SK-N-SH (cell line): ENCODE results near the gene COPZ1. TPM values are rescaled to one million over a fixed set of nuclear protein-coding genes. Genes with fewer than 3 reads are reported as not detected.

Source experiments
- CTCF ChIA-PET: fragments of 300-600, 350-600 bp; formaldehyde crosslinking; extraction: SDS; loops from one replicate; lab custom pipeline; 2021; lab: Yijun Ruan, JAX
- POLR2A ChIA-PET: fragments of 350-600 bp; sonication (Branson Sonifier 250); formaldehyde crosslinking; extraction: SDS; loops from one replicate; lab custom pipeline; 2020; ENCODE audit warnings: antibody characterized with exemption, inconsistent platforms; lab: Yijun Ruan, JAX
- DNase-seq: peaks from one replicate; pipeline ENCODE4 v3.0.0; 2012
- H2AFZ ChIP-seq: fragments of 200-600 bp; sonication (generic); 2 replicates; pipeline ENCODE4 v1.8.1; 2016; ENCODE audit warnings: antibody characterized with exemption, mild to moderate bottlenecking, low read depth
- H3F3A ChIP-seq: fragments of 200-600 bp; sonication (generic); replicated peaks from 2 replicates; pipeline ENCODE3; 2016; ENCODE audit warnings: antibody characterized with exemption, mild to moderate bottlenecking; ENCODE audit not compliant: insufficient read depth
- H3K27ac ChIP-seq, 2 experiments: fragments of 200-500 bp in 1 of 2; fragments of 200-600 bp in 1 of 2; sonication (Bioruptor generic) in 1 of 2; sonication (generic), shearing (Covaris generic) in 1 of 2; 2 replicates each; pipeline versions ENCODE4 v1.5.1 to v1.6.1; 2014 to 2016; ENCODE audit warnings: low read depth in 2 of 2, inconsistent platforms in 1 of 2, low read length in 1 of 2, mild to moderate bottlenecking in 1 of 2, mixed read lengths in 1 of 2
- H3K27me3 ChIP-seq: fragments of 200-600 bp; sonication (generic), shearing (Covaris generic); 2 replicates; pipeline ENCODE4 v1.6.1; 2016; ENCODE audit warnings: mixed run types; ENCODE audit not compliant: insufficient read depth
- H3K36me3 ChIP-seq, 2 experiments: fragments of 200-500 bp in 1 of 2; fragments of 200-600 bp in 1 of 2; sonication (Bioruptor generic) in 1 of 2; sonication (generic) in 1 of 2; replicated peaks in 1 of 2; 2 replicates each; pipeline versions ENCODE3 to v1.5.1; 2014 to 2016; ENCODE audit warnings: low read length in 1 of 2, mild to moderate bottlenecking in 1 of 2; ENCODE audit not compliant: insufficient read depth in 2 of 2, control insufficient read depth in 1 of 2
- H3K4me1 ChIP-seq, 2 experiments: fragments of 200-500 bp in 1 of 2; fragments of 200-600 bp in 1 of 2; sonication (Bioruptor generic) in 1 of 2; sonication (generic), shearing (Covaris generic) in 1 of 2; 2 replicates each; pipeline versions ENCODE4 v1.5.1 to v1.6.1; 2014 to 2016; ENCODE audit warnings: low read depth in 1 of 2, low read length in 1 of 2, mixed run types in 1 of 2; ENCODE audit not compliant: insufficient read depth in 2 of 2, control insufficient read depth in 1 of 2
- H3K4me2 ChIP-seq: fragments of 200-600 bp; sonication (generic), shearing (Covaris generic); 2 replicates; pipeline ENCODE4 v1.6.1; 2017; ENCODE audit warnings: mixed run types
- H3K4me3 ChIP-seq, 2 experiments: fragments of 200-500 bp in 1 of 2; fragments of 200-600 bp in 1 of 2; sonication (Bioruptor generic) in 1 of 2; sonication (generic), shearing (Covaris generic) in 1 of 2; 2 replicates each; pipeline versions ENCODE4 v1.5.1 to v1.8.1; 2014 to 2016; ENCODE audit warnings: low read depth in 2 of 2, inconsistent platforms in 1 of 2, low read length in 1 of 2, mild to moderate bottlenecking in 1 of 2, mixed read lengths in 1 of 2, moderate library complexity in 1 of 2
- H3K79me2 ChIP-seq: fragments of 200-600 bp; sonication (generic); 2 replicates; pipeline ENCODE4 v1.8.1; 2017; ENCODE audit warnings: mild to moderate bottlenecking; ENCODE audit not compliant: insufficient read depth
- H3K9ac ChIP-seq: fragments of 200-600 bp; sonication (generic); 2 replicates; pipeline ENCODE4 v1.6.1; 2017; ENCODE audit warnings: mixed run types
- H3K9me2 ChIP-seq: fragments of 200-600 bp; sonication (generic); 2 replicates; pipeline ENCODE4 v1.6.1; 2017; ENCODE audit warnings: mixed run types
- H3K9me3 ChIP-seq: fragments of 200-600 bp; sonication (generic); 2 replicates; pipeline ENCODE4 v1.6.1; 2017; ENCODE audit warnings: mixed run types, mild to moderate bottlenecking, moderate library complexity
- H4K20me1 ChIP-seq: fragments of 200-600 bp; sonication (generic); 2 replicates; pipeline ENCODE4 v1.6.1; 2017; ENCODE audit warnings: mild to moderate bottlenecking, mixed run types; ENCODE audit not compliant: insufficient read depth
- EZH2phosphoT487 ChIP-seq: fragments of 200-600 bp; sonication (generic); IDR thresholded peaks from 2 replicates; pipeline ENCODE4 v1.6.1; 2017; ENCODE audit warnings: low read depth, mixed run types, mild to moderate bottlenecking, antibody characterized with exemption, moderate library complexity, borderline replicate concordance
- FOXM1 ChIP-seq: IDR thresholded peaks from 2 replicates; pipeline ENCODE4 v1.4.0; 2012; ENCODE audit warnings: low read depth, mild to moderate bottlenecking
- GABPA ChIP-seq: IDR thresholded peaks from 2 replicates; pipeline ENCODE4 v1.4.0; 2012; ENCODE audit warnings: low read depth, mild to moderate bottlenecking
- MEF2A ChIP-seq: IDR thresholded peaks from 2 replicates; pipeline ENCODE4 v1.4.0; 2012; ENCODE audit warnings: low read depth, borderline replicate concordance
- RAD21 ChIP-seq: IDR thresholded peaks from 2 replicates; pipeline ENCODE4 v1.6.1; 2012; ENCODE audit warnings: mild to moderate bottlenecking, low read length
- RXRA ChIP-seq: IDR thresholded peaks from 2 replicates; pipeline ENCODE4 v1.4.0; 2012; ENCODE audit warnings: low read depth, mild to moderate bottlenecking, borderline replicate concordance
- SIN3A ChIP-seq: IDR thresholded peaks from 2 replicates; pipeline ENCODE4 v1.6.1; 2012; ENCODE audit warnings: low read depth, mild to moderate bottlenecking, low read length, moderate library complexity, borderline replicate concordance
- SMC3 ChIP-seq: IDR thresholded peaks from 2 replicates; pipeline ENCODE4 v1.6.1; 2012; ENCODE audit warnings: low read depth, low read length, improper control_type of control experiment
- TEAD4 ChIP-seq: IDR thresholded peaks from 2 replicates; pipeline ENCODE4 v1.4.0; 2012; ENCODE audit warnings: mild to moderate bottlenecking, borderline replicate concordance; ENCODE audit not compliant: insufficient read depth
- WGBS: methylation state at CpG from one replicate; pipeline ENCODE4 v1.1.6; 2017; ENCODE audit warnings: low lambda C conversion rate; 5-methylcytosine and 5-hydroxymethylcytosine counted together
- polyA plus RNA-seq, 3 experiments: library from polyadenylated mRNA; depleted of rRNA; stranded (reverse); fragments of >200 nt; gene quantifications; 2 replicates each; pipeline ENCODE4 v1.2.3, GENCODE V29; 2012
- TF ChIP-seq, protein P1 (sequence below): IDR thresholded peaks from 2 replicates; pipeline ENCODE4 v1.6.1; 2012; ENCODE audit warnings: mild to moderate bottlenecking, low read depth, low read length, moderate library complexity
- TF ChIP-seq, protein P2 (sequence below): IDR thresholded peaks from 2 replicates; pipeline ENCODE4 v1.4.0; 2012; ENCODE audit warnings: low read depth, borderline replicate concordance
- TF ChIP-seq, protein P3 (sequence below): IDR thresholded peaks from 2 replicates; pipeline ENCODE4 v1.4.0; 2012; ENCODE audit warnings: low read depth, borderline replicate concordance

COPZ1 gene
- polyA plus RNA-seq, 1 of the 3 experiments (the other 2 are of a cell fraction): 111 TPM

DNA sequence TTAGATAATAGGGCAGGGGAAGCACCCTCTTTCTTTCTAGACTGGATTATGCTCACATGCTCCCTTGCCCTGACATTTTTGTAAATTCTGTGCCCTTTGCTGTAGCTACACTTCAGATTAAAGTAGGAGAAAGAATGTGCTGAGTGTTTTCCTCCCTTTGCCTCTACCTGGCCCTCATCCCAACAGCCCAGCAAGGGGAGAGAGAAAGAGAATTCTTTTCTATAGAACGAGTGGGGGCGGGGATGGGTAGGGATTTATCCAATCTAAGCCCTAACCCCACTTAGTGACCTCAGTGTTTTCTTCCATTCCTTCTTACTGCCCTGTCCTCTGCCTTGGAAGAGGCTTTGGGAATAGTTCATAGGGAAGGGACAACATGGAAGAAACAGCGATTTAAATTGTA, 25.8 kb downstream of the COPZ1 start (continued):
- TF ChIP-seq, protein P1, sequence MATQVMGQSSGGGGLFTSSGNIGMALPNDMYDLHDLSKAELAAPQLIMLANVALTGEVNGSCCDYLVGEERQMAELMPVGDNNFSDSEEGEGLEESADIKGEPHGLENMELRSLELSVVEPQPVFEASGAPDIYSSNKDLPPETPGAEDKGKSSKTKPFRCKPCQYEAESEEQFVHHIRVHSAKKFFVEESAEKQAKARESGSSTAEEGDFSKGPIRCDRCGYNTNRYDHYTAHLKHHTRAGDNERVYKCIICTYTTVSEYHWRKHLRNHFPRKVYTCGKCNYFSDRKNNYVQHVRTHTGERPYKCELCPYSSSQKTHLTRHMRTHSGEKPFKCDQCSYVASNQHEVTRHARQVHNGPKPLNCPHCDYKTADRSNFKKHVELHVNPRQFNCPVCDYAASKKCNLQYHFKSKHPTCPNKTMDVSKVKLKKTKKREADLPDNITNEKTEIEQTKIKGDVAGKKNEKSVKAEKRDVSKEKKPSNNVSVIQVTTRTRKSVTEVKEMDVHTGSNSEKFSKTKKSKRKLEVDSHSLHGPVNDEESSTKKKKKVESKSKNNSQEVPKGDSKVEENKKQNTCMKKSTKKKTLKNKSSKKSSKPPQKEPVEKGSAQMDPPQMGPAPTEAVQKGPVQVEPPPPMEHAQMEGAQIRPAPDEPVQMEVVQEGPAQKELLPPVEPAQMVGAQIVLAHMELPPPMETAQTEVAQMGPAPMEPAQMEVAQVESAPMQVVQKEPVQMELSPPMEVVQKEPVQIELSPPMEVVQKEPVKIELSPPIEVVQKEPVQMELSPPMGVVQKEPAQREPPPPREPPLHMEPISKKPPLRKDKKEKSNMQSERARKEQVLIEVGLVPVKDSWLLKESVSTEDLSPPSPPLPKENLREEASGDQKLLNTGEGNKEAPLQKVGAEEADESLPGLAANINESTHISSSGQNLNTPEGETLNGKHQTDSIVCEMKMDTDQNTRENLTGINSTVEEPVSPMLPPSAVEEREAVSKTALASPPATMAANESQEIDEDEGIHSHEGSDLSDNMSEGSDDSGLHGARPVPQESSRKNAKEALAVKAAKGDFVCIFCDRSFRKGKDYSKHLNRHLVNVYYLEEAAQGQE: no peak
- no peak for TF ChIP-seq RXRA
- no peak for TF ChIP-seq TEAD4
- TF ChIP-seq MEF2A: no peak

DNA sequence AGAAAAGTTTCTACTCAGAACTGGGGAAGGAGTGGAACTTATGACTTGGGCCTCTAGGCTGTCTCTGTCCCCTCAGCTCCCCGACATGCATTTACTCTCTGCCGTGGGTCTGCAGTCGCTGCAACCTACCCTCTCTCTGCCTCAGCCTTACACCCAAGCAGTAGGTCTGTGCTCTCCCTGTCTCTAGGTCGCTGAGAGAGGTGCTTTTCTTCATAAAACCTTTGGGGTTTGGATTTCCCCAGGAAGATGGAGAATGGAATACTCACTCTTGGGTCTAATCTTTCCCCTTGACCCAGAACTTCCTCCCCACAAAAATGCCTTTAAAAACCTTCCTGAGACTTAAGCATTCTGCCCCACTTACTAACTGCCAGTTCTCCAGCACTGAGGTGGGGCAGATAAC, 26.4 kb downstream of the COPZ1 start:
- no peaks in the 10 kb centered on the region for H3K9me3 ChIP-seq
- no peaks in the 10 kb centered on the region for H4K20me1 ChIP-seq
- peak overlapping the region; percentile 63 to 99; a peak in 3 of 4 replicates for H3K27ac ChIP-seq
- H3K36me3 ChIP-seq: peaks cover 15 to 45% of the 10 kb centered on the region in 2 experiments
- H3K9me2 ChIP-seq: no peaks in the 10 kb centered on the region
- H3K27me3 ChIP-seq: no peaks in the 10 kb centered on the region
- TF ChIP-seq SIN3A (no peak), FOXM1 (no peak), EZH2phosphoT487 (no peak), GABPA (no peak), SMC3 (no peak), RAD21 (no peak)
- TF ChIP-seq, protein P2, sequence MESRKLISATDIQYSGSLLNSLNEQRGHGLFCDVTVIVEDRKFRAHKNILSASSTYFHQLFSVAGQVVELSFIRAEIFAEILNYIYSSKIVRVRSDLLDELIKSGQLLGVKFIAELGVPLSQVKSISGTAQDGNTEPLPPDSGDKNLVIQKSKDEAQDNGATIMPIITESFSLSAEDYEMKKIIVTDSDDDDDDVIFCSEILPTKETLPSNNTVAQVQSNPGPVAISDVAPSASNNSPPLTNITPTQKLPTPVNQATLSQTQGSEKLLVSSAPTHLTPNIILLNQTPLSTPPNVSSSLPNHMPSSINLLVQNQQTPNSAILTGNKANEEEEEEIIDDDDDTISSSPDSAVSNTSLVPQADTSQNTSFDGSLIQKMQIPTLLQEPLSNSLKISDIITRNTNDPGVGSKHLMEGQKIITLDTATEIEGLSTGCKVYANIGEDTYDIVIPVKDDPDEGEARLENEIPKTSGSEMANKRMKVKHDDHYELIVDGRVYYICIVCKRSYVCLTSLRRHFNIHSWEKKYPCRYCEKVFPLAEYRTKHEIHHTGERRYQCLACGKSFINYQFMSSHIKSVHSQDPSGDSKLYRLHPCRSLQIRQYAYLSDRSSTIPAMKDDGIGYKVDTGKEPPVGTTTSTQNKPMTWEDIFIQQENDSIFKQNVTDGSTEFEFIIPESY: no peak
- TF ChIP-seq, protein P1: no peak
- TF ChIP-seq, protein P3, sequence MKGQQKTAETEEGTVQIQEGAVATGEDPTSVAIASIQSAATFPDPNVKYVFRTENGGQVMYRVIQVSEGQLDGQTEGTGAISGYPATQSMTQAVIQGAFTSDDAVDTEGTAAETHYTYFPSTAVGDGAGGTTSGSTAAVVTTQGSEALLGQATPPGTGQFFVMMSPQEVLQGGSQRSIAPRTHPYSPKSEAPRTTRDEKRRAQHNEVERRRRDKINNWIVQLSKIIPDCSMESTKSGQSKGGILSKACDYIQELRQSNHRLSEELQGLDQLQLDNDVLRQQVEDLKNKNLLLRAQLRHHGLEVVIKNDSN: no peak
- TF ChIP-seq, all 33 proteins: peak for 0
- POLR2A ChIA-PET: interaction anchor here (0.8 to 3.1 kb wide), 3 partner anchors 26 to 71 kb away, joined by 3 to 18 read pairs (median 5); partner anchors contain the start of genes CBX5, COPZ1 and HNRNPA1
- no peak overlapping the region for H2AFZ ChIP-seq
- peaks cover 25 to 35% of the 10 kb centered on the region in 2 experiments for H3K4me1 ChIP-seq
- H3K79me2 ChIP-seq: no peaks in the 10 kb centered on the region
- no peak overlapping the region for H3K9ac ChIP-seq
- peak overlapping the region; percentile 21; the same call in 1 of the 2 replicates for H3K4me2 ChIP-seq
- WGBS: 83% methylated on average over 4 of the region's 4 CpGs
- H3F3A ChIP-seq: no peaks in the 10 kb centered on the region
- DNase-seq: no peak
- H3K4me3 ChIP-seq: no peak overlapping the region
- CTCF ChIA-PET: interaction anchor here (0.8 to 5.3 kb wide), 11 partner anchors 8 to 137 kb away, joined by 3 to 63 read pairs (median 4); partner anchors contain the start of gene COPZ1
